ENCODE results near the gene ZMYM3.

Gene ZMYM3

GRCh38 chrX:71296806-71297205, 42.9 kb upstream of the ZMYM3 start:
- Histone ChIP-seq H3K4me3 (ENCODE audit: low read depth, low read length) (no peak overlapping the region), H3K27ac (no peak overlapping the region), H3K36me3 (peaks cover 79% of the 10 kb centered on the region), H3K9me3 (ENCODE audit: severe bottlenecking) (no peaks in the 10 kb centered on the region), H3K27me3 (ENCODE audit: insufficient read depth, low read depth, severe bottlenecking) (peaks cover 19% of the 10 kb centered on the region)
- TF ChIP-seq CTCF (IDR thresholded peaks at IDR 0.05; ENCODE audit: low read depth, low read length): no peak
- no peak for DNase-seq

GRCh38 chrX:71292669-71293365, 38.9 kb upstream of the ZMYM3 start:
- H3K27me3 ChIP-seq (ENCODE audit: insufficient read depth, low read depth, severe bottlenecking): peaks cover 21% of the 10 kb centered on the region
- no peak for DNase-seq
- H3K9me3 ChIP-seq (ENCODE audit: severe bottlenecking): no peaks in the 10 kb centered on the region
- no peak overlapping the region for H3K4me3 ChIP-seq (ENCODE audit: low read depth, low read length)
- no peak for TF ChIP-seq CTCF (IDR thresholded peaks at IDR 0.05; ENCODE audit: low read depth, low read length)
- H3K36me3 ChIP-seq: peaks cover 94% of the 10 kb centered on the region
- H3K27ac ChIP-seq: no peak overlapping the region

- DNase-seq: no peak
- no peak overlapping the region for H3K27ac ChIP-seq
Measured at GRCh38 chrX:71291381-71291780, 37.4 kb upstream of the ZMYM3 start.

GRCh38 chrX:71285929-71286328, 32.0 kb upstream of the ZMYM3 start:
- Histone ChIP-seq H3K4me3 (ENCODE audit: low read depth, low read length) (peak overlapping the region; percentile 72), H3K27me3 (ENCODE audit: insufficient read depth, low read depth, severe bottlenecking) (no peaks in the 10 kb centered on the region), H3K36me3 (peaks cover 54% of the 10 kb centered on the region), H3K27ac (no peak overlapping the region), H3K9me3 (ENCODE audit: severe bottlenecking) (peaks cover 2% of the 10 kb centered on the region)
- no peak for TF ChIP-seq CTCF (IDR thresholded peaks at IDR 0.05; ENCODE audit: low read depth, low read length)
- no peak for DNase-seq

More at GRCh38 chrX:71291381-71291780, 37.4 kb upstream of the ZMYM3 start:
- no peak for TF ChIP-seq CTCF (IDR thresholded peaks at IDR 0.05; ENCODE audit: low read depth, low read length)
- no peak overlapping the region for H3K4me3 ChIP-seq (ENCODE audit: low read depth, low read length)
- peaks cover 89% of the 10 kb centered on the region for H3K36me3 ChIP-seq
- no peaks in the 10 kb centered on the region for H3K9me3 ChIP-seq (ENCODE audit: severe bottlenecking)
- peaks cover 15% of the 10 kb centered on the region for H3K27me3 ChIP-seq (ENCODE audit: insufficient read depth, low read depth, severe bottlenecking)

- peak; percentile 92 for DNase-seq
- Histone ChIP-seq H3K27me3 (ENCODE audit: insufficient read depth, low read depth, severe bottlenecking) (peaks cover 4% of the 10 kb centered on the region), H3K36me3 (peaks cover 31% of the 10 kb centered on the region), H3K27ac (peak within 1 kb of the TSS; percentile 91), H3K9me3 (ENCODE audit: severe bottlenecking) (peaks cover 2% of the 10 kb centered on the region), H3K4me3 (ENCODE audit: low read depth, low read length) (peak within 1 kb of the TSS; percentile 72)
- TF ChIP-seq CTCF (IDR thresholded peaks at IDR 0.05; ENCODE audit: low read depth, low read length): no peak
Measured at GRCh38 chrX:71283403-71284143, 29.6 kb upstream of the ZMYM3 start, which contains the start of gene NONO. Gene NONO (plus strand): TSS chrX:71283635. CDS start chrX:71290638, 7,003 bp downstream.
